PC-3 (cell line): ENCODE measurements around the gene ZC3HAV1. TPM values are rescaled to one million over a fixed set of nuclear protein-coding genes. Genes with fewer than 3 reads are reported as not detected.
A peak's percentile ranks its signal among the peaks of the same experiment; 100 is the strongest.

Experiments used
- ATAC-seq: fragments of 200-7000 bp; cut with Tn5 transposase; 2 replicates; pipeline ENCODE4 v1.9.1; 2020; ENCODE audit warnings: mild to moderate bottlenecking, moderate library complexity
- BruUV-seq: library from RNA; stranded (reverse); fragments of 400-500 nt; replicated peaks from 2 replicates; lab custom pipeline; 2021; lab: Mats Ljungman, UMichigan
- CTCF ChIA-PET: fragments of 300-600 bp; sonication (Branson Sonifier 250); formaldehyde crosslinking; loops from one replicate; lab custom pipeline; 2022; ENCODE audit warnings: antibody characterized with exemption; lab: Charles Lee
- POLR2A ChIA-PET: fragments of 300-600 bp; sonication (Branson Sonifier 250); formaldehyde crosslinking; loops from one replicate; lab custom pipeline; 2022; ENCODE audit warnings: antibody characterized with exemption; ENCODE audit not compliant: unreplicated experiment; lab: Charles Lee
- DNase-seq: peaks from one replicate; pipeline ENCODE4 v3.0.0-alpha.2; 2015
- H2AFZ ChIP-seq: fragments of 300-600 bp; sonication (generic); 2 replicates; pipeline ENCODE4 v1.6.0; 2016; ENCODE audit warnings: antibody characterized with exemption, low read length
- H3F3A ChIP-seq: fragments of 300-600 bp; sonication (generic); one replicate; pipeline ENCODE4 v1.6.0; 2017; ENCODE audit warnings: antibody characterized with exemption, low read length, control low read depth, mild to moderate bottlenecking; ENCODE audit not compliant: unreplicated experiment
- H3K27ac ChIP-seq: fragments of 300-600 bp; sonication (generic); 2 replicates; pipeline ENCODE4 v1.5.1; 2016; ENCODE audit warnings: mild to moderate bottlenecking, low read length
- H3K27me3 ChIP-seq: fragments of 300-600 bp; sonication (generic); 2 replicates; pipeline ENCODE4 v1.6.1; 2016; ENCODE audit warnings: low read length, mixed read lengths
- H3K36me3 ChIP-seq: fragments of 300-600 bp; sonication (generic); 2 replicates; pipeline ENCODE4 v1.6.1; 2016; ENCODE audit warnings: low read depth, mixed run types, low read length, mixed read lengths
- H3K4me1 ChIP-seq: fragments of 300-600 bp; sonication (generic); 2 replicates; pipeline ENCODE4 v1.5.1; 2016; ENCODE audit warnings: low read length; ENCODE audit not compliant: insufficient read depth
- H3K4me2 ChIP-seq: fragments of 300-600 bp; sonication (generic); 2 replicates; pipeline ENCODE4 v1.6.0; 2016; ENCODE audit warnings: low read length
- H3K4me3 ChIP-seq: fragments of 300-600 bp; sonication (generic); 2 replicates; pipeline ENCODE4 v1.5.1; 2016; ENCODE audit warnings: mild to moderate bottlenecking, low read length, mixed read lengths
- H3K79me2 ChIP-seq: fragments of 300-600 bp; sonication (generic); 2 replicates; pipeline ENCODE4 v1.6.1; 2017; ENCODE audit warnings: low read length, mixed read lengths
- H3K9ac ChIP-seq: fragments of 300-600 bp; sonication (generic); 2 replicates; pipeline ENCODE4 v1.6.0; 2016; ENCODE audit warnings: mild to moderate bottlenecking, low read length
- H3K9me2 ChIP-seq: fragments of 300-600 bp; sonication (generic); replicated peaks from 2 replicates; pipeline ENCODE4 v1.6.1; 2016; ENCODE audit warnings: mixed run types, low read length, mixed read lengths
- H3K9me3 ChIP-seq: fragments of 300-600 bp; sonication (generic); 2 replicates; pipeline ENCODE4 v1.6.1; 2016; ENCODE audit warnings: low read length, mixed read lengths
- H4K20me1 ChIP-seq: fragments of 300-600 bp; sonication (generic); 2 replicates; pipeline ENCODE4 v1.6.1; 2016; ENCODE audit warnings: low read length, mixed read lengths
- CTCF ChIP-seq: fragments of 300-600 bp; sonication (generic); conservative IDR thresholded peaks from 2 replicates; pipeline ENCODE4 v1.5.1; 2017; ENCODE audit warnings: antibody characterized with exemption, low read depth, mild to moderate bottlenecking, low read length
- EZH2 ChIP-seq: fragments of 300-600 bp; sonication (generic); IDR thresholded peaks from one replicate; pipeline ENCODE4 v1.6.1; 2017; ENCODE audit warnings: antibody characterized with exemption, mild to moderate bottlenecking, low read length; ENCODE audit not compliant: unreplicated experiment
- EZH2phosphoT487 ChIP-seq: fragments of 300-600 bp; sonication (generic); IDR thresholded peaks from 2 replicates; pipeline ENCODE4 v1.6.1; 2018; ENCODE audit warnings: mild to moderate bottlenecking, antibody characterized with exemption, low read length, borderline replicate concordance
- intact Hi-C: fragments of 100-400 bp; cut with micrococcal nuclease; formaldehyde crosslinking; loops from 2 replicates; pipeline ENCODE4 v1.9.0; 2023
- total RNA-seq: library from RNA; depleted of rRNA; stranded (reverse); fragments of >200 nt; gene quantifications from 2 replicates; pipeline ENCODE4 v1.2.3, GENCODE V29; 2014

Gene ZC3HAV1
- total RNA-seq, 1 experiment from 2014 or later = 19.6 TPM

- H3K27ac ChIP-seq = peak overlapping the region; percentile 66
- no peak for ATAC-seq
- no peaks in the 10 kb centered on the region for H3F3A ChIP-seq
- peaks cover 46% of the 10 kb centered on the region for H3K79me2 ChIP-seq
- POLR2A ChIA-PET = interaction anchor here (0.6 kb wide), 1 partner anchor 23 kb away, joined by 4 read pairs; no protein-coding TSS in a partner anchor
- peak overlapping the region; percentile 96 for H3K4me3 ChIP-seq
- peak overlapping the region; percentile 82 for H3K9ac ChIP-seq
- H4K20me1 ChIP-seq = 0 out of 2 replicates have a peak, but pooled peaks cover 5% of the 10 kb centered on the region
- DNase-seq = no peak
- no peaks in the 10 kb centered on the region for H3K9me2 ChIP-seq
- no peaks in the 10 kb centered on the region for H3K36me3 ChIP-seq
- H2AFZ ChIP-seq = peak overlapping the region; percentile 87
- TF ChIP-seq CTCF = no peak
- no peak for TF ChIP-seq EZH2
- no peak for TF ChIP-seq EZH2phosphoT487
- BruUV-seq = no TSS peak
- peaks cover 31% of the 10 kb centered on the region for H3K4me1 ChIP-seq
- no peaks in the 10 kb centered on the region for H3K27me3 ChIP-seq
- no peaks in the 10 kb centered on the region for H3K9me3 ChIP-seq
- CTCF ChIA-PET = no interaction called here
- intact Hi-C loops = loop anchor here (1.0 to 5.0 kb wide), 3 partner anchors 23 to 252 kb away; a partner anchor contains a TSS
- peak overlapping the region; percentile 87 for H3K4me2 ChIP-seq
These were observed 477 bp upstream of the ZC3HAV1 start for GRCh38 chr7:139109983-139110411.

GRCh38 chr7:139108266-139109187 is 993 bp downstream of the ZC3HAV1 start:
- H3K27ac ChIP-seq = peak overlapping the region; percentile 66
- ATAC-seq (peak; percentile 48), DNase-seq (peak; percentile 23)
- peak overlapping the region; percentile 96 for H3K4me3 ChIP-seq
- H3K27me3 ChIP-seq = no peaks in the 10 kb centered on the region
- ChIA-PET CTCF (no interaction called here), POLR2A (no interaction called here)
- no peaks in the 10 kb centered on the region for H3K36me3 ChIP-seq
- H2AFZ ChIP-seq = peak overlapping the region; percentile 87
- no peaks in the 10 kb centered on the region for H3F3A ChIP-seq
- peaks cover 60% of the 10 kb centered on the region for H3K79me2 ChIP-seq
- H3K9ac ChIP-seq = peak overlapping the region; percentile 82
- no peak for TF ChIP-seq EZH2
- TF ChIP-seq EZH2phosphoT487 = no peak
- no peak for TF ChIP-seq CTCF
- H3K9me2 ChIP-seq = no peaks in the 10 kb centered on the region
- intact Hi-C loops = loop anchor here (1.0 to 5.0 kb wide), 3 partner anchors 25 to 254 kb away; a partner anchor contains a TSS
- peaks cover 31% of the 10 kb centered on the region for H3K4me1 ChIP-seq
- peak overlapping the region; percentile 87 for H3K4me2 ChIP-seq
- BruUV-seq = no TSS peak
- peaks cover 9% of the 10 kb centered on the region; the same call in 1 of the 2 replicates for H4K20me1 ChIP-seq
- H3K9me3 ChIP-seq = no peaks in the 10 kb centered on the region
